Thyroid gland (tissue), 4 donors: ENCODE data around the gene ZNF836. TPM values are rescaled to one million over a fixed set of nuclear protein-coding genes. Genes with fewer than 3 reads are reported as not detected.

Source experiments
- DNase-seq, 2 donors: peaks; one replicate each; pipeline ENCODE4 v3.0.0-alpha.2; 2019
- H3K27ac ChIP-seq, 3 donors: fragments of 200-600 bp; sonication (generic); 1 replicate in 2 of 3; 2 replicates in 1 of 3; pipeline ENCODE4 v1.5.1; 2016 to 2019; ENCODE audit warnings: mild to moderate bottlenecking in 1 of 3, moderate library complexity in 1 of 3
- H3K27me3 ChIP-seq: fragments of 200-600 bp; sonication (generic); one replicate; pipeline ENCODE4 v1.5.1; 2019
- H3K36me3 ChIP-seq, 2 donors: fragments of 200-600 bp; sonication (generic); one replicate each; pipeline ENCODE4 v1.5.1; 2016 to 2019
- H3K4me1 ChIP-seq, 2 donors: fragments of 200-600 bp; sonication (generic); one replicate each; pipeline ENCODE4 v1.5.1; 2017 to 2019
- H3K4me3 ChIP-seq, 3 donors: fragments of 200-600 bp; sonication (generic); replicated peaks in 1 of 3; 1 replicate in 2 of 3; 2 replicates in 1 of 3; pipeline ENCODE4 v1.5.1; 2016; ENCODE audit warnings: mild to moderate bottlenecking in 1 of 3
- H3K9me3 ChIP-seq: fragments of 200-600 bp; sonication (generic); one replicate; pipeline ENCODE4 v1.5.1; 2017
- POLR2A ChIP-seq, 2 donors: fragments of 450-650 bp; IDR thresholded peaks; one replicate each; pipeline ENCODE4 v1.6.1; 2017; ENCODE audit warnings: antibody characterized with exemption in 2 of 2, mild to moderate bottlenecking in 2 of 2, moderate library complexity in 1 of 2
- WGBS, 2 donors: methylation state at CpG; one replicate each; pipeline ENCODE4 v1.1.5; 2017; 5-methylcytosine and 5-hydroxymethylcytosine counted together
- intact Hi-C: fragments of 100-400 bp; cut with DNase I; formaldehyde crosslinking; loops from one replicate; pipeline ENCODE4 v1.15.1; 2023
- total RNA-seq, 4 donors: library from RNA; depleted of rRNA; stranded (reverse); fragments of >200 nt; gene quantifications; one replicate each; pipeline ENCODE4 v1.2.3, GENCODE V29; 2016
- TF ChIP-seq, protein P1 (sequence below), 6 experiments: fragments of 200-600 bp in 3 of 6; fragments of 450-650 bp in 3 of 6; sonication (generic) in 3 of 6; IDR thresholded peaks; one replicate each; pipeline ENCODE4 v1.5.1; 2016 to 2019; ENCODE audit warnings: antibody characterized with exemption in 6 of 6, mild to moderate bottlenecking in 2 of 6, inconsistent platforms in 1 of 6, moderate library complexity in 1 of 6

The ZNF836 gene
- total RNA-seq, 4 donors from 2014 or later = 7.2 to 15.9 (median 12.3) TPM

GRCh38 chr19:52200044-52200443 is 28.6 kb upstream of the ZNF836 start:
- DNase-seq = peak in 1 of 2 donors; percentile 4
- 67 to 75% methylated on average over 7 of the region's 7 CpGs for WGBS, 2 donors
- Histone ChIP-seq H3K27ac (no peak overlapping the region), H3K27me3 (no peaks in the 10 kb centered on the region), H3K9me3 (no peaks in the 10 kb centered on the region), H3K36me3 (peaks cover 26 to 47% of the 10 kb centered on the region in 2 donors), H3K4me1 (peaks cover 0 to 7% of the 10 kb centered on the region in 2 donors), H3K4me3 (no peak overlapping the region)
- intact Hi-C loops = no loop called here
- TF ChIP-seq, protein P1, sequence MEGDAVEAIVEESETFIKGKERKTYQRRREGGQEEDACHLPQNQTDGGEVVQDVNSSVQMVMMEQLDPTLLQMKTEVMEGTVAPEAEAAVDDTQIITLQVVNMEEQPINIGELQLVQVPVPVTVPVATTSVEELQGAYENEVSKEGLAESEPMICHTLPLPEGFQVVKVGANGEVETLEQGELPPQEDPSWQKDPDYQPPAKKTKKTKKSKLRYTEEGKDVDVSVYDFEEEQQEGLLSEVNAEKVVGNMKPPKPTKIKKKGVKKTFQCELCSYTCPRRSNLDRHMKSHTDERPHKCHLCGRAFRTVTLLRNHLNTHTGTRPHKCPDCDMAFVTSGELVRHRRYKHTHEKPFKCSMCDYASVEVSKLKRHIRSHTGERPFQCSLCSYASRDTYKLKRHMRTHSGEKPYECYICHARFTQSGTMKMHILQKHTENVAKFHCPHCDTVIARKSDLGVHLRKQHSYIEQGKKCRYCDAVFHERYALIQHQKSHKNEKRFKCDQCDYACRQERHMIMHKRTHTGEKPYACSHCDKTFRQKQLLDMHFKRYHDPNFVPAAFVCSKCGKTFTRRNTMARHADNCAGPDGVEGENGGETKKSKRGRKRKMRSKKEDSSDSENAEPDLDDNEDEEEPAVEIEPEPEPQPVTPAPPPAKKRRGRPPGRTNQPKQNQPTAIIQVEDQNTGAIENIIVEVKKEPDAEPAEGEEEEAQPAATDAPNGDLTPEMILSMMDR (IDR thresholded peaks at IDR 0.05) = no peak
- no peak for TF ChIP-seq POLR2A (IDR thresholded peaks at IDR 0.05)

DNA sequence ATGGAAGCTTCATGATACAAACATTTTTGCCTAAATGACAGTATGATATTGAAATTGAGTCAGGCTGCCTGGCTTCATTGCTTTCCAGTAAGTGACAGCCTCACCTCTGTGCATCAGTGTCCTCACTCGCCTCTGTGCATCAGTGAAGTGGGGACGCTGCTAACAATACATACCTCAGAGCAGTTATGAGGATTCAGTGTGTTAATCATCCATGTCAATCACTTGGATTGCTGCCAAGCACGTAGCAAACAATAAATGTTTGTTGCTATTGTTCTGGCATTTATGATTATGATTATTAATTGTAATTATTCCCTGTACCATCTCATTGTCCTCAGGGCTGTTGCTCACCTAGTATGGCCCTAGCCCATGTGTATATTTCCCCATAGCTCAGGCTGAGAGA is 27.3 kb upstream of the ZNF836 start:
- Histone ChIP-seq H3K4me3 (no peak overlapping the region), H3K27ac (no peak overlapping the region), H3K9me3 (no peaks in the 10 kb centered on the region), H3K27me3 (no peaks in the 10 kb centered on the region), H3K36me3 (peaks cover 19 to 34% of the 10 kb centered on the region in 2 donors), H3K4me1 (peaks cover 0 to 11% of the 10 kb centered on the region in 2 donors)
- intact Hi-C loops = no loop called here
- WGBS, 2 donors = 62 to 65% methylated on average over 3 of the region's 3 CpGs
- DNase-seq = no peak
- TF ChIP-seq, protein P1 (IDR thresholded peaks at IDR 0.05) = no peak

DNA sequence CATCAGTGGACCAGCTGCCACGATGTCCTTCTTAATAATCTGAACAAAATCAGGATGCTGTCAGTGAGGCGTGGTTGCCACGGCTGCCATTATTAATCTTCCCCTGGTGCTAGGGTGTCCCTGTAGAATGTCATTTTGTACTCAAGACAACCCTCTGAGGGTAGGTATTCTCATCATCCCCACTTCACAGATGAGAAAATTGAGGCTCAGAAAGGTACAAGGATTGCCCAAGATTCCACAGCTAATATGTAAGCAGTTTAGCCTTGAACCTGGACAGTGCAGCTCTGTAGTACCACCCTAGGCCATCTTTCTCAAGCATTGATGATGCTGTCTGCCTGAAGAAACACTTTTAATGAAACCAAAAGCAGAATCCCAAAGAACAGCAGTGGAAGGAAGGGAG is 26.5 kb upstream of the ZNF836 start:
- intact Hi-C loops = no loop called here
- H3K27me3 ChIP-seq = no peaks in the 10 kb centered on the region
- H3K27ac ChIP-seq = no peak overlapping the region
- H3K4me1 ChIP-seq = peaks cover 0 to 11% of the 10 kb centered on the region in 2 donors
- 91 to 96% methylated on average over 3 of the region's 3 CpGs for WGBS, 2 donors
- DNase-seq = no peak
- no peak overlapping the region for H3K4me3 ChIP-seq
- no peaks in the 10 kb centered on the region for H3K9me3 ChIP-seq
- H3K36me3 ChIP-seq = peaks cover 12 to 26% of the 10 kb centered on the region in 2 donors
- no peak for TF ChIP-seq POLR2A (IDR thresholded peaks at IDR 0.05)
- TF ChIP-seq, protein P1 (IDR thresholded peaks at IDR 0.05) = no peak

DNA sequence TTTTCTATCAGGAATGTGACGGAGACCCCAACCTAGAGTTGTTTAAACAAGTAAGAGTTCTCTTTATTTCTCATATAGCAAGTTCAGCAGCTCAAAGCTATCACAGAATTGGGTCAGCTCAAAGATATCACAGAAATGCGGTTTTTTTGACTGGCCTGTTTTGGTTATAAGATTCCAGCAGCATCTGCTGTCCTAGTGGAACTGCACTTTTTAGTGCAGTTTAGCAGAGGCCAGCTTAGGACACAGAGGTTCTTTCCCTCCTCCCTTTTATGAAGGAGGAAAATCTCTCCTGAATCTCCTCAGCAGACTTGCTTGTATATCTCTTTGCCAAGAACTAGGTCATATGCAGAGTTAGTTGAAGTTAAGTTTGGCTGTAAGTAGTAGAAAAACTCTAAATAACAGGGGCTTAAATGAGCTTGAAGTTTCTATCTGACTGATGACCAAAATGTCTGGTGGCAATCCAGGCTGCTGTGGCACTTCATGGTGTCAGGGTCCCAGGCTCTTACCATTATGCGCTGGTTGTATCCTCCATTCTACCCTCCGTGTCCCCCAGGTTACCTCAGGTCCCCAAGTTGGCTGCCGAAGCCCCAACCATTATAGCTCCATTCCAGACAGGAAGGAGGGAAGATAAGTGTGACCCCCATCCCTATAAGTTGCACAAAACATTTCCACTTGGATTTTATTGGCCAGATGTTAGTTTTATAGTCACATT is 25.0 kb upstream of the ZNF836 start:
- TF ChIP-seq, protein P1 (IDR thresholded peaks at IDR 0.05) = no peak
- no peak for TF ChIP-seq POLR2A (IDR thresholded peaks at IDR 0.05)
- DNase-seq = no peak
- intact Hi-C loops = no loop called here
- Histone ChIP-seq H3K27ac (no peak overlapping the region), H3K4me1 (peaks cover 7 to 24% of the 10 kb centered on the region in 2 donors), H3K9me3 (no peaks in the 10 kb centered on the region), H3K36me3 (peaks cover 0 to 13% of the 10 kb centered on the region in 2 donors), H3K27me3 (no peaks in the 10 kb centered on the region), H3K4me3 (no peak overlapping the region)
- WGBS, 2 donors = 93 to 94% methylated on average over 5 of the region's 5 CpGs

DNA sequence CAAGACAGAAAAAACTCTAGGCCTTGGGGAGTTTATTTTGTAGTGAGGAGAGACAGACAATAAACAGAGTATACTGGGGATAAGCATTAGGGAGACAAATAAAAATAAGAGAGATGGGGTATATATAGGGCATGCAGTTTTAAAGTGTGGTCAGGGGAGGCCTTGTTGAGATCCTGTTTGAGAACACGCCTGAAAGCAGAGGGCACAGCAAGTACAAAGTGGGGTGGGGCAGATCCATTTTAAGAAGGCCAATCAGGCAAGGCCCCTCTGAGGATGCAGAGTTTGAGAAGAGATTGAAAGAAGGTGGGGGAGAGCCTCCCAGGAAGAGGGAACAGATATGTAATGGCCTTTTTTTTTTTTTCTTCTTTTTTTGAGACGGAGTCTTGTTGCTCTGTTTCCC is 20.5 kb upstream of the ZNF836 start:
- no peak overlapping the region for H3K4me3 ChIP-seq
- H3K27me3 ChIP-seq = no peaks in the 10 kb centered on the region
- H3K4me1 ChIP-seq = peaks cover 25 to 33% of the 10 kb centered on the region in 2 donors
- no peak overlapping the region for H3K27ac ChIP-seq
- TF ChIP-seq POLR2A (IDR thresholded peaks at IDR 0.05) = no peak
- TF ChIP-seq, protein P1 (IDR thresholded peaks at IDR 0.05) = no peak
- peaks cover 0 to 13% of the 10 kb centered on the region in 2 donors for H3K36me3 ChIP-seq
- H3K9me3 ChIP-seq = no peaks in the 10 kb centered on the region
- DNase-seq = no peak
- intact Hi-C loops = no loop called here
- 60 to 67% methylated on average over 2 of the region's 2 CpGs for whole genome bisulfite sequencing, 2 donors
